HEK293 (cell line): ENCODE results near the gene VEPH1.

Experiments
- CTCF ChIA-PET: fragments of 350-600 bp; formaldehyde crosslinking; extraction: SDS; loops from one replicate; lab custom pipeline; 2021; ENCODE audit warnings: antibody characterized with exemption; lab: Yijun Ruan, JAX
- POLR2A ChIA-PET: fragments of 300-600 bp; formaldehyde crosslinking; extraction: SDS; loops from one replicate; lab custom pipeline; 2020; ENCODE audit warnings: antibody characterized with exemption, inconsistent platforms; lab: Yijun Ruan, JAX
- H3K27ac ChIP-seq: fragments of 200-500 bp; sonication (Bioruptor generic); 2 replicates; pipeline ENCODE4 v1.5.1; 2014; ENCODE audit warnings: low read depth, low read length, control low read depth, inconsistent platforms; ENCODE audit errors: extremely low read depth
- H3K36me3 ChIP-seq, 2 experiments: fragments of 200-500 bp in 1 of 2; sonication (Bioruptor generic) in 1 of 2; 1 replicate in 1 of 2; 2 replicates in 1 of 2; pipeline ENCODE4 v1.5.1; 2014 to 2017; ENCODE audit warnings: inconsistent platforms in 2 of 2, low read length in 2 of 2; ENCODE audit not compliant: control insufficient read depth in 2 of 2, insufficient read depth in 1 of 2
- H3K4me1 ChIP-seq: fragments of 200-500 bp; sonication (Bioruptor generic); 2 replicates; pipeline ENCODE4 v1.5.1; 2014; ENCODE audit warnings: mild to moderate bottlenecking, low read length, inconsistent platforms; ENCODE audit not compliant: control insufficient read depth, insufficient read depth
- H3K4me3 ChIP-seq: 2 replicates; pipeline ENCODE4 v1.5.1; 2011; ENCODE audit warnings: low read depth, mild to moderate bottlenecking, control low read depth, low read length, moderate library complexity
- H3K9me3 ChIP-seq: fragments of 200-500 bp; sonication (Bioruptor generic); 2 replicates; pipeline ENCODE4 v1.5.1; 2014; ENCODE audit warnings: low read depth, low read length, inconsistent platforms; ENCODE audit not compliant: control insufficient read depth, insufficient read depth
- FEZF1 ChIP-seq: fragments of 450-650 bp; formaldehyde crosslinking; IDR thresholded peaks from 2 replicates; pipeline ENCODE4 v1.5.1; 2016; ENCODE audit warnings: missing biosample characterization, missing genetic modification characterization
- GLI2 ChIP-seq: fragments of 450-650 bp; formaldehyde crosslinking; IDR thresholded peaks from 2 replicates; pipeline ENCODE4; 2017; ENCODE audit warnings: missing biosample characterization, missing genetic modification characterization, low read depth, borderline replicate concordance
- HOXC10 ChIP-seq: sonication (generic); formaldehyde crosslinking; IDR thresholded peaks from 2 replicates; pipeline ENCODE4 v1.8.1; 2023; ENCODE audit warnings: mild to moderate bottlenecking, missing genetic modification reagents
- IKZF3 ChIP-seq: fragments of 450-650 bp; IDR thresholded peaks from 2 replicates; pipeline ENCODE4 v1.5.0; 2018; ENCODE audit warnings: missing biosample characterization, mild to moderate bottlenecking, missing genetic modification characterization, moderate library complexity
- KLF17 ChIP-seq: fragments of 450-650 bp; formaldehyde crosslinking; IDR thresholded peaks from 2 replicates; pipeline ENCODE4 v1.5.1; 2016; ENCODE audit warnings: missing biosample characterization, missing genetic modification characterization
- PRDM1 ChIP-seq: fragments of 450-650 bp; formaldehyde crosslinking; IDR thresholded peaks from 2 replicates; pipeline ENCODE4; 2016; ENCODE audit warnings: missing biosample characterization, missing genetic modification characterization
- SP7 ChIP-seq: fragments of 450-650 bp; formaldehyde crosslinking; IDR thresholded peaks from 2 replicates; pipeline ENCODE4 v1.5.1; 2016; ENCODE audit warnings: missing biosample characterization, missing genetic modification characterization
- ZFP69B ChIP-seq: fragments of 450-650 bp; formaldehyde crosslinking; IDR thresholded peaks from 2 replicates; pipeline ENCODE4 v1.5.1; 2016; ENCODE audit warnings: missing biosample characterization, missing genetic modification characterization
- ZNF146 ChIP-seq: fragments of 450-650 bp; formaldehyde crosslinking; IDR thresholded peaks from 2 replicates; pipeline ENCODE4 v1.5.1; 2016; ENCODE audit warnings: missing biosample characterization, missing genetic modification characterization
- ZNF184 ChIP-seq: fragments of 450-650 bp; IDR thresholded peaks from 2 replicates; pipeline ENCODE4 v1.5.1; 2018; ENCODE audit warnings: missing biosample characterization, mild to moderate bottlenecking, missing genetic modification characterization
- ZNF239 ChIP-seq: fragments of 450-650 bp; formaldehyde crosslinking; IDR thresholded peaks from 2 replicates; pipeline ENCODE4 v1.5.1; 2016; ENCODE audit warnings: missing biosample characterization, missing genetic modification characterization
- ZNF335 ChIP-seq: fragments of 450-650 bp; formaldehyde crosslinking; conservative IDR thresholded peaks from 2 replicates; pipeline ENCODE4 v1.5.1; 2016; ENCODE audit warnings: missing biosample characterization, missing genetic modification characterization
- ZNF341 ChIP-seq: fragments of 450-650 bp; formaldehyde crosslinking; IDR thresholded peaks from 2 replicates; pipeline ENCODE4; 2016; ENCODE audit warnings: low read depth, missing biosample characterization, missing genetic modification characterization
- ZNF350 ChIP-seq: fragments of 450-650 bp; formaldehyde crosslinking; IDR thresholded peaks from 2 replicates; pipeline ENCODE4 v1.5.0; 2017; ENCODE audit warnings: missing biosample characterization, mild to moderate bottlenecking, missing genetic modification characterization
- ZNF366 ChIP-seq: fragments of 450-650 bp; formaldehyde crosslinking; conservative IDR thresholded peaks from 2 replicates; pipeline ENCODE4 v1.5.1; 2016; ENCODE audit warnings: missing biosample characterization, missing genetic modification characterization
- ZNF645 ChIP-seq: fragments of 450-650 bp; formaldehyde crosslinking; IDR thresholded peaks from 2 replicates; pipeline ENCODE4; 2016; ENCODE audit warnings: missing biosample characterization, missing genetic modification characterization
- ZNF660 ChIP-seq: fragments of 450-650 bp; IDR thresholded peaks from 2 replicates; pipeline ENCODE4 v1.5.1; 2018; ENCODE audit warnings: missing biosample characterization, mild to moderate bottlenecking, missing genetic modification characterization
- ZNF843 ChIP-seq: fragments of 450-650 bp; formaldehyde crosslinking; IDR thresholded peaks from 2 replicates; pipeline ENCODE4 v1.5.1; 2016; ENCODE audit warnings: missing biosample characterization, missing genetic modification characterization
- ZSCAN4 ChIP-seq: fragments of 450-650 bp; formaldehyde crosslinking; IDR thresholded peaks from 2 replicates; pipeline ENCODE4 v1.5.1; 2017; ENCODE audit warnings: missing biosample characterization, missing genetic modification characterization
- TF ChIP-seq, protein P1 (sequence below): fragments of 450-650 bp; formaldehyde crosslinking; conservative IDR thresholded peaks from 2 replicates; pipeline ENCODE4 v1.5.1; 2016; ENCODE audit warnings: low read depth, missing biosample characterization, missing genetic modification characterization
- TF ChIP-seq, protein P2 (sequence below): fragments of 450-650 bp; formaldehyde crosslinking; IDR thresholded peaks from 2 replicates; pipeline ENCODE4 v1.5.1; 2016; ENCODE audit warnings: missing biosample characterization, missing genetic modification characterization

The VEPH1 gene

GRCh38 chr3:157487339-157487738 is 15.9 kb downstream of the VEPH1 start (continued):
- TF ChIP-seq ZNF341 (tag by site-specific recombination), result no peak
- TF ChIP-seq, protein P1, sequence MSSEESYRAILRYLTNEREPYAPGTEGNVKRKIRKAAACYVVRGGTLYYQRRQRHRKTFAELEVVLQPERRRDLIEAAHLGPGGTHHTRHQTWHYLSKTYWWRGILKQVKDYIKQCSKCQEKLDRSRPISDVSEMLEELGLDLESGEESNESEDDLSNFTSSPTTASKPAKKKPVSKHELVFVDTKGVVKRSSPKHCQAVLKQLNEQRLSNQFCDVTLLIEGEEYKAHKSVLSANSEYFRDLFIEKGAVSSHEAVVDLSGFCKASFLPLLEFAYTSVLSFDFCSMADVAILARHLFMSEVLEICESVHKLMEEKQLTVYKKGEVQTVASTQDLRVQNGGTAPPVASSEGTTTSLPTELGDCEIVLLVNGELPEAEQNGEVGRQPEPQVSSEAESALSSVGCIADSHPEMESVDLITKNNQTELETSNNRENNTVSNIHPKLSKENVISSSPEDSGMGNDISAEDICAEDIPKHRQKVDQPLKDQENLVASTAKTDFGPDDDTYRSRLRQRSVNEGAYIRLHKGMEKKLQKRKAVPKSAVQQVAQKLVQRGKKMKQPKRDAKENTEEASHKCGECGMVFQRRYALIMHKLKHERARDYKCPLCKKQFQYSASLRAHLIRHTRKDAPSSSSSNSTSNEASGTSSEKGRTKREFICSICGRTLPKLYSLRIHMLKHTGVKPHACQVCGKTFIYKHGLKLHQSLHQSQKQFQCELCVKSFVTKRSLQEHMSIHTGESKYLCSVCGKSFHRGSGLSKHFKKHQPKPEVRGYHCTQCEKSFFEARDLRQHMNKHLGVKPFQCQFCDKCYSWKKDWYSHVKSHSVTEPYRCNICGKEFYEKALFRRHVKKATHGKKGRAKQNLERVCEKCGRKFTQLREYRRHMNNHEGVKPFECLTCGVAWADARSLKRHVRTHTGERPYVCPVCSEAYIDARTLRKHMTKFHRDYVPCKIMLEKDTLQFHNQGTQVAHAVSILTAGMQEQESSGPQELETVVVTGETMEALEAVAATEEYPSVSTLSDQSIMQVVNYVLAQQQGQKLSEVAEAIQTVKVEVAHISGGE (tag by site-specific recombination), result no peak

DNA sequence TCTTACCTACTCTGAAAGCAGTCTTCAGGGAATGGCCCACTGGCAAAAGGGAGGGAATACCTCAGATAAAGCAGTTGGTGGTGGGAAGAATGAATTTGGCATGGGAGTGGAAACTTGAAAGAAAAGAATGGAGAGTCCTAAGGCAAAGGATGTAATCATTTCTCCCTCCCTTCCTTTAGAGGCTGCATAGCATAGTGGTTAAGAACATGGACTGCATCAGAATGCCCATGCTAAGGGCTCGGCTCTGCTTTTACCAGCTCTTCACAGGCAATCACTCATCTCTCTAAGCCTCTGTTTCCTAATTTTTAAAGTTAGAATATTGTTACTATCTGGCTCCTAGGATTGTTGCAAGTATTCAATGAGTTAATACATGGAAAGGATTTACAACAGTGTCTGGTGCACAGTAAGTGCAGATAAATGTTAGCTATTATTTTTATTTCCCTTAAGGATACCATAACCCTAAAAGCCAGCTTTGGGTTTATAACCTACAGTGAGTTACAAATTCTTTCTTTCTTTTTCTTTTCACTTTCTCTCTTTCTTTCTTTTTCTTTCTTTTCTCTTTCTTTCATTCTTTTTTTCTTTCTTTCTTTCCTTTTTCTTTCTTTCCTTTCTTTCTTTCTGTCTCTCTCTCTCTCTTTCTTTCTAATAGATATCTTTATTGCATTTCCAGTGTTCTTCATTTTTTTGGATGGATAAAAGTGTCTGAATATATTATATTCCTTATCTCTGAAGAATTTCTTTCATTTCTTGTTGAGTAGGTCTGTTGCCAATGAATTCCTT is 23.6 kb downstream of the VEPH1 start:
- ChIA-PET CTCF (no interaction called here), POLR2A (no interaction called here)
- Histone ChIP-seq H3K4me1 (no peaks in the 10 kb centered on the region), H3K27ac (no peak overlapping the region), H3K36me3 (no peaks in the 10 kb centered on the region), H3K9me3 (no peaks in the 10 kb centered on the region), H3K4me3 (no peak overlapping the region)
- TF ChIP-seq SP7 (tag by site-specific recombination) (no peak), PRDM1 (peak; percentile 96), ZNF366 (peak; percentile 83)

GRCh38 chr3:157477441-157477840 is 25.8 kb downstream of the VEPH1 start:
- ChIA-PET POLR2A (no interaction called here), CTCF (interaction anchor here (0.6 kb wide), 1 partner anchor 271 kb away, joined by 7 read pairs; no protein-coding TSS in a partner anchor)
- Histone ChIP-seq H3K4me1 (no peaks in the 10 kb centered on the region), H3K9me3 (no peaks in the 10 kb centered on the region), H3K4me3 (no peak overlapping the region), H3K27ac (no peak overlapping the region), H3K36me3 (no peaks in the 10 kb centered on the region)
- TF ChIP-seq ZNF645 (tag by site-specific recombination) (no peak), ZNF184 (tag by site-specific recombination) (peak; percentile 73; the same call in 1 of the 2 replicates), ZNF660 (peak; percentile 51; the same call in 1 of the 2 replicates), ZNF843 (tag by site-specific recombination) (peak; percentile 94), IKZF3 (tag by site-specific recombination) (0 out of 2 replicates have a peak, but pooled peaks have one; percentile 28), PRDM1 (no peak), ZNF146 (peak; percentile 58), ZNF239 (no peak), ZSCAN4 (tag by site-specific recombination) (peak; percentile 54; the same call in 1 of the 2 replicates), ZFP69B (peak; percentile 47; the same call in 1 of the 2 replicates), HOXC10 (no peak), FEZF1 (peak; percentile 94), ZNF335 (peak; percentile 41; the same call in 1 of the 2 replicates), ZNF350 (tag by site-specific recombination) (no peak), KLF17 (tag by site-specific recombination) (peak; percentile 74; the same call in 1 of the 2 replicates), GLI2 (peak; percentile 93)
- TF ChIP-seq, protein P2, sequence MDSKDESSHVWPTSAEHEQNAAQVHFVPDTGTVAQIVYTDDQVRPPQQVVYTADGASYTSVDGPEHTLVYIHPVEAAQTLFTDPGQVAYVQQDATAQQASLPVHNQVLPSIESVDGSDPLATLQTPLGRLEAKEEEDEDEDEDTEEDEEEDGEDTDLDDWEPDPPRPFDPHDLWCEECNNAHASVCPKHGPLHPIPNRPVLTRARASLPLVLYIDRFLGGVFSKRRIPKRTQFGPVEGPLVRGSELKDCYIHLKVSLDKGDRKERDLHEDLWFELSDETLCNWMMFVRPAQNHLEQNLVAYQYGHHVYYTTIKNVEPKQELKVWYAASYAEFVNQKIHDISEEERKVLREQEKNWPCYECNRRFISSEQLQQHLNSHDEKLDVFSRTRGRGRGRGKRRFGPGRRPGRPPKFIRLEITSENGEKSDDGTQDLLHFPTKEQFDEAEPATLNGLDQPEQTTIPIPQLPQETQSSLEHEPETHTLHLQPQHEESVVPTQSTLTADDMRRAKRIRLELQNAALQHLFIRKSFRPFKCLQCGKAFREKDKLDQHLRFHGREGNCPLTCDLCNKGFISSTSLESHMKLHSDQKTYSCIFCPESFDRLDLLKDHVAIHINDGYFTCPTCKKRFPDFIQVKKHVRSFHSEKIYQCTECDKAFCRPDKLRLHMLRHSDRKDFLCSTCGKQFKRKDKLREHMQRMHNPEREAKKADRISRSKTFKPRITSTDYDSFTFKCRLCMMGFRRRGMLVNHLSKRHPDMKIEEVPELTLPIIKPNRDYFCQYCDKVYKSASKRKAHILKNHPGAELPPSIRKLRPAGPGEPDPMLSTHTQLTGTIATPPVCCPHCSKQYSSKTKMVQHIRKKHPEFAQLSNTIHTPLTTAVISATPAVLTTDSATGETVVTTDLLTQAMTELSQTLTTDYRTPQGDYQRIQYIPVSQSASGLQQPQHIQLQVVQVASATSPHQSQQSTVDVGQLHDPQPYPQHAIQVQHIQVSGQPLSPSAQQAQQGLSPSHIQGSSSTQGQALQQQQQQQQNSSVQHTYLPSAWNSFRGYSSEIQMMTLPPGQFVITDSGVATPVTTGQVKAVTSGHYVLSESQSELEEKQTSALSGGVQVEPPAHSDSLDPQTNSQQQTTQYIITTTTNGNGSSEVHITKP (tag by site-specific recombination), result peak; percentile 54; the same call in 1 of the 2 replicates
